Measurements from ENCODE around the gene ROBO1. TPM values are rescaled to one million over a fixed set of nuclear protein-coding genes. Genes with fewer than 3 reads are reported as not detected.

Gene ROBO1
- total RNA-seq, 1 donor from 2014 or later, result 71.7 TPM

DNA sequence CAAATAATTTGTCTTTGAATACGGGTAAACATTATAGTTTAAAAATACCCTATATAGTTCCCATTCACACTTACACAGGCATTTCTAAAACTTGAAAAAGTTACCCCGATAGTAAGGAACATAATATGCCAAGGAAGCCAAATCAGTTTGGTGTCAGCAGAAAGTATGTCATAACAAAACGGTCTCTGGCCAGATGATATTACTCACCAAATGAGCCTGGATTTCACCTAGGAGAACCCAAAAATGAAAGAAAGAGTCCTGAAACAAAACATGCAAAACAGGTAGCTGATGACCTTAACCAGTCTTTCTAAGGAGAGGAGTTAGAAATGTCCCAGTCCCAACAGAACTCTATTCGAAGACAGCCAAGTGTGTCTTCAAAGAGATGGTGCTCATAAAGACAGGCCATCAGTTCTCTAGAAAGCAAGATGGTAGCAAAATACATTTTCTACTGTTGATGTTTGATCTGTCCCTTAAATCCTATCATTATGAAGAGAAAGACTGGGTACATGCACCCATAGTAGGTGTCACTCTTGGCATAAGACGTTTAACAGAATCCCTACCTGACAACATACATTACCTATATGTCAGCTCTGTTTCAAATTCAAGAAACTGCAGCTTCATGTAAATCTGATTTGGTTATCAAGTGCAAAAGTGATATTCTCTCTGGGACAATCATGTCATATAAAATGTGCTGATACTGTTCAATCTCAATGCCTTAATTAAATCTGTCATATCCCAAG, 942.5 kb downstream of the ROBO1 start:
- no peak overlapping the region for H3K27ac ChIP-seq (ENCODE audit: low read depth, low read length)

DNA sequence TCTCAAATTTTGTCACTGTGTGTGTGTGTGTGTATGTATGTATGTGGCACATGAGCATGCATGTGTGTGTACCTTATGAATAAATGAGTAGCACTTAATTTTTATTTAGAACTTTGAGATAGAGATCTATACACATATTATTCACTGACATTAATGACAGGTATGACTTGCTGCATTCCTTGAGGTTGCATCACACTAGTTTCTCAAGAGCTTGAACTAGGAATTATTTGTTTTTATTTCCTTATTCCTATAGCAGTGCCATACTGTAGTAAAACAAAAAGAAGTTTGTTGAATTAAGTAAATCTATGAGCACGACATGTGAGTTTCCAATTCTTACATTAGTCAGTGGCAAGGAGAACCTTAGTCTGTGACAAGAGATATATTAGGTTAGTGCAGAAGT, 943.9 kb downstream of the ROBO1 start:
- no peak for FAIRE-seq

More for the DNA sequence above, 942.5 kb downstream of the ROBO1 start:
- Histone ChIP-seq H3K9me3 (ENCODE audit: insufficient read depth, low read depth, low read length) (no peaks in the 10 kb centered on the region), H3K27me3 (ENCODE audit: insufficient read depth, low read length) (no peaks in the 10 kb centered on the region), H2AFZ (ENCODE audit: low read depth, low read length) (no peak overlapping the region), H3K9ac (ENCODE audit: low read length) (no peak overlapping the region), H3K79me2 (ENCODE audit: insufficient read depth, low read length) (no peaks in the 10 kb centered on the region), H3K4me3 (ENCODE audit: insufficient read depth, low read depth, low read length) (no peak overlapping the region), H3K4me1 (ENCODE audit: insufficient read depth, low read length) (peaks cover 5% of the 10 kb centered on the region), H3K36me3 (ENCODE audit: insufficient read depth, low read length) (no peaks in the 10 kb centered on the region), H4K20me1 (ENCODE audit: insufficient read depth, low read length) (peaks cover 4% of the 10 kb centered on the region), H3K4me2 (ENCODE audit: low read length) (no peak overlapping the region)
- H3K27me3 Mint-ChIP-seq (ENCODE audit: low read depth, unreplicated experiment), result no peaks in the 10 kb centered on the region
- peaks cover 14% of the 10 kb centered on the region for H3K4me1 Mint-ChIP-seq (ENCODE audit: low read depth, unreplicated experiment)
- H3K4me3 Mint-ChIP-seq (ENCODE audit: unreplicated experiment), result no peak overlapping the region
- TF ChIP-seq EZH2 (IDR thresholded peaks at IDR 0.05; ENCODE audit: insufficient read depth, low read length), result no peak
- TF ChIP-seq, protein P1, sequence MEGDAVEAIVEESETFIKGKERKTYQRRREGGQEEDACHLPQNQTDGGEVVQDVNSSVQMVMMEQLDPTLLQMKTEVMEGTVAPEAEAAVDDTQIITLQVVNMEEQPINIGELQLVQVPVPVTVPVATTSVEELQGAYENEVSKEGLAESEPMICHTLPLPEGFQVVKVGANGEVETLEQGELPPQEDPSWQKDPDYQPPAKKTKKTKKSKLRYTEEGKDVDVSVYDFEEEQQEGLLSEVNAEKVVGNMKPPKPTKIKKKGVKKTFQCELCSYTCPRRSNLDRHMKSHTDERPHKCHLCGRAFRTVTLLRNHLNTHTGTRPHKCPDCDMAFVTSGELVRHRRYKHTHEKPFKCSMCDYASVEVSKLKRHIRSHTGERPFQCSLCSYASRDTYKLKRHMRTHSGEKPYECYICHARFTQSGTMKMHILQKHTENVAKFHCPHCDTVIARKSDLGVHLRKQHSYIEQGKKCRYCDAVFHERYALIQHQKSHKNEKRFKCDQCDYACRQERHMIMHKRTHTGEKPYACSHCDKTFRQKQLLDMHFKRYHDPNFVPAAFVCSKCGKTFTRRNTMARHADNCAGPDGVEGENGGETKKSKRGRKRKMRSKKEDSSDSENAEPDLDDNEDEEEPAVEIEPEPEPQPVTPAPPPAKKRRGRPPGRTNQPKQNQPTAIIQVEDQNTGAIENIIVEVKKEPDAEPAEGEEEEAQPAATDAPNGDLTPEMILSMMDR (IDR thresholded peaks at IDR 0.05; ENCODE audit: insufficient read depth, low read depth, low read length), result no peak
- peaks cover 6% of the 10 kb centered on the region for H3K9me3 Mint-ChIP-seq (ENCODE audit: unreplicated experiment)
- no peak for DNase-seq (ENCODE audit: low read depth)
- FAIRE-seq, result peak; percentile 5
- H3K27ac Mint-ChIP-seq (ENCODE audit: unreplicated experiment), result no peak overlapping the region
- H3K36me3 Mint-ChIP-seq (ENCODE audit: low read depth, unreplicated experiment), result no peaks in the 10 kb centered on the region

More for the DNA sequence above, 943.9 kb downstream of the ROBO1 start:
- no peaks in the 10 kb centered on the region for H3K9me3 ChIP-seq (ENCODE audit: insufficient read depth, low read depth, low read length)
- Mint-ChIP-seq H3K4me1 (ENCODE audit: low read depth, unreplicated experiment) (peaks cover 14% of the 10 kb centered on the region), H3K27me3 (ENCODE audit: low read depth, unreplicated experiment) (no peaks in the 10 kb centered on the region), H3K27ac (ENCODE audit: unreplicated experiment) (no peak overlapping the region), H3K4me3 (ENCODE audit: unreplicated experiment) (no peak overlapping the region), H3K36me3 (ENCODE audit: low read depth, unreplicated experiment) (no peaks in the 10 kb centered on the region), H3K9me3 (ENCODE audit: unreplicated experiment) (peaks cover 2% of the 10 kb centered on the region)
- H4K20me1 ChIP-seq (ENCODE audit: insufficient read depth, low read length), result peaks cover 4% of the 10 kb centered on the region
- no peak overlapping the region for H3K9ac ChIP-seq (ENCODE audit: low read length)
- no peaks in the 10 kb centered on the region for H3K27me3 ChIP-seq (ENCODE audit: insufficient read depth, low read length)
- peaks cover 5% of the 10 kb centered on the region for H3K4me1 ChIP-seq (ENCODE audit: insufficient read depth, low read length)
- H3K36me3 ChIP-seq (ENCODE audit: insufficient read depth, low read length), result no peaks in the 10 kb centered on the region
- no peak overlapping the region for H3K4me3 ChIP-seq (ENCODE audit: insufficient read depth, low read depth, low read length)
- no peak overlapping the region for H3K4me2 ChIP-seq (ENCODE audit: low read length)
- no peak for TF ChIP-seq EZH2 (IDR thresholded peaks at IDR 0.05; ENCODE audit: insufficient read depth, low read length)
- TF ChIP-seq, protein P1 (IDR thresholded peaks at IDR 0.05; ENCODE audit: insufficient read depth, low read depth, low read length), result no peak
- peak; percentile 67 for DNase-seq (ENCODE audit: low read depth)
- no peak overlapping the region for H3K27ac ChIP-seq (ENCODE audit: low read depth, low read length)
- no peaks in the 10 kb centered on the region for H3K79me2 ChIP-seq (ENCODE audit: insufficient read depth, low read length)
- no peak overlapping the region for H2AFZ ChIP-seq (ENCODE audit: low read depth, low read length)
